CD14-positive monocyte (primary cell): ENCODE results near the gene MYRF. TPM values are rescaled to one million over a fixed set of nuclear protein-coding genes. Genes with fewer than 3 reads are reported as not detected.

Source experiments
- DNase-seq, 3 donors: peaks; one replicate each; pipeline ENCODE4 v3.0.0-alpha.2; 2011 to 2022
- H2AFZ ChIP-seq: 2 replicates; pipeline ENCODE4 v1.6.0; 2012; ENCODE audit warnings: mild to moderate bottlenecking, low read depth, low read length, inconsistent platforms; ENCODE audit not compliant: insufficient read depth, poor library complexity, severe bottlenecking
- H3K27ac ChIP-seq, 2 donors: 1 replicate in 1 of 2; 2 replicates in 1 of 2; pipeline ENCODE4 v1.5.1; 2012 to 2013; ENCODE audit warnings: low read length in 2 of 2, control low read depth in 1 of 2, inconsistent platforms in 1 of 2, low read depth in 1 of 2, mild to moderate bottlenecking in 1 of 2
- H3K27me3 ChIP-seq, 2 donors: one replicate each; pipeline versions ENCODE4 v1.6.0 to v1.6.1; 2011 to 2013; ENCODE audit warnings: low read length in 2 of 2; ENCODE audit not compliant: control insufficient read depth in 2 of 2, insufficient read depth in 2 of 2
- H3K36me3 ChIP-seq, 2 donors: replicated peaks in 1 of 2; 1 replicate in 1 of 2; 2 replicates in 1 of 2; pipeline versions ENCODE4 v1.5.1 to v1.6.1; 2012 to 2013; ENCODE audit warnings: low read length in 2 of 2, control low read depth in 1 of 2, inconsistent platforms in 1 of 2, mild to moderate bottlenecking in 1 of 2; ENCODE audit not compliant: insufficient read depth in 2 of 2, control insufficient read depth in 1 of 2
- H3K4me1 ChIP-seq, 2 donors: 1 replicate in 1 of 2; 2 replicates in 1 of 2; pipeline versions ENCODE4 v1.5.1 to v1.6.1; 2012 to 2013; ENCODE audit warnings: low read length in 2 of 2, control low read depth in 1 of 2, inconsistent platforms in 1 of 2, mild to moderate bottlenecking in 1 of 2, moderate library complexity in 1 of 2; ENCODE audit not compliant: insufficient read depth in 2 of 2, control insufficient read depth in 1 of 2
- H3K4me2 ChIP-seq: replicated peaks from 2 replicates; pipeline ENCODE3; 2012; ENCODE audit warnings: low read length, moderate library complexity, mild to moderate bottlenecking; ENCODE audit not compliant: poor library complexity, severe bottlenecking; ENCODE audit errors: extremely low read depth
- H3K4me3 ChIP-seq, 3 experiments: fragments of 200-600 bp in 1 of 3; sonication (generic) in 1 of 3; replicated peaks in 1 of 3; 1 replicate in 2 of 3; 2 replicates in 1 of 3; pipeline ENCODE4 v1.5.1; 2011 to 2013; ENCODE audit warnings: low read length in 3 of 3, mild to moderate bottlenecking in 3 of 3, control low read depth in 2 of 3, low read depth in 2 of 3, inconsistent platforms in 1 of 3, moderate library complexity in 1 of 3
- H3K79me2 ChIP-seq: 2 replicates; pipeline ENCODE4 v1.6.0; 2012; ENCODE audit warnings: mild to moderate bottlenecking, control low read depth, inconsistent platforms, low read length, moderate library complexity; ENCODE audit not compliant: insufficient read depth
- H3K9ac ChIP-seq: 2 replicates; pipeline ENCODE4 v1.6.0; 2017; ENCODE audit warnings: low read length, mild to moderate bottlenecking; ENCODE audit not compliant: insufficient read depth, poor library complexity, severe bottlenecking
- H3K9me3 ChIP-seq, 2 donors: replicated peaks in 1 of 2; 1 replicate in 1 of 2; 2 replicates in 1 of 2; pipeline versions ENCODE4 v1.5.1 to v1.6.1; 2012 to 2013; ENCODE audit warnings: low read length in 2 of 2, control low read depth in 1 of 2; ENCODE audit not compliant: control insufficient read depth in 1 of 2, insufficient read depth in 1 of 2
- H4K20me1 ChIP-seq: 2 replicates; pipeline ENCODE4 v1.6.0; 2012; ENCODE audit warnings: mild to moderate bottlenecking, low read length, control low read depth, moderate library complexity; ENCODE audit not compliant: insufficient read depth
- H3K27ac Mint-ChIP-seq, 7 donors: one replicate each; pipeline ENCODE4 v1.8.0; 2020; ENCODE audit warnings: mild to moderate bottlenecking in 7 of 7, mixed read lengths in 7 of 7, moderate library complexity in 6 of 7, inconsistent platforms in 2 of 7
- H3K27me3 Mint-ChIP-seq, 3 donors: one replicate each; pipeline ENCODE4 v1.8.0; 2021 to 2022; ENCODE audit warnings: low read depth in 3 of 3, mild to moderate bottlenecking in 3 of 3, mixed read lengths in 3 of 3, moderate library complexity in 3 of 3, inconsistent platforms in 1 of 3
- H3K36me3 Mint-ChIP-seq, 2 donors: one replicate each; pipeline ENCODE4 v1.8.0; 2020; ENCODE audit warnings: mixed read lengths in 2 of 2, inconsistent platforms in 1 of 2, mild to moderate bottlenecking in 1 of 2
- H3K4me1 Mint-ChIP-seq: one replicate; pipeline ENCODE4 v1.8.0; 2020; ENCODE audit warnings: mild to moderate bottlenecking, mixed read lengths
- H3K4me3 Mint-ChIP-seq, 2 donors: one replicate each; pipeline ENCODE4 v1.8.0; 2020; ENCODE audit warnings: mild to moderate bottlenecking in 2 of 2, mixed read lengths in 2 of 2, moderate library complexity in 1 of 2
- H3K9me3 Mint-ChIP-seq, 7 donors: one replicate each; pipeline ENCODE4 v1.8.0; 2020 to 2022; ENCODE audit warnings: mixed read lengths in 7 of 7, mild to moderate bottlenecking in 6 of 7, moderate library complexity in 6 of 7, inconsistent platforms in 2 of 7
- CTCF ChIP-seq: fragments of 200-600 bp; IDR thresholded peaks from one replicate; pipeline ENCODE4 v1.8.0; 2022; ENCODE audit warnings: antibody characterized with exemption, mild to moderate bottlenecking
- WGBS: methylation state at CpG from one replicate; pipeline ENCODE4 v1.1.5; 2013; ENCODE audit warnings: missing lambda C conversion rate; ENCODE audit not compliant: insufficient coverage; 5-methylcytosine and 5-hydroxymethylcytosine counted together
- intact Hi-C, 2 donors: fragments of 100-400 bp; cut with micrococcal nuclease; formaldehyde crosslinking; loops; one replicate each; pipeline versions ENCODE4 v1.15.0 to v1.15.1; 2023
- polyA plus RNA-seq, 3 donors: library from polyadenylated mRNA; depleted of rRNA in 1 of 3; unstranded in 2 of 3; stranded (reverse) in 1 of 3; fragments of 300-500 nt in 2 of 3; fragments of >200 nt in 1 of 3; fragmentation: Illumina TruSeq in 2 of 3; gene quantifications; 1 replicate in 2 of 3; 2 replicates in 1 of 3; pipeline ENCODE4 v1.2.3, GENCODE V29; 2012 to 2021

The MYRF gene
- polyA plus RNA-seq, 3 donors, result 0.18 to 0.19 TPM; not detected in 1

GRCh38 chr11:61779666-61780525 is 27.5 kb downstream of the MYRF start:
- H3K9ac ChIP-seq, result no peak overlapping the region
- Mint-ChIP-seq H3K9me3 (peaks cover 0 to 3% (median 0%) of the 10 kb centered on the region in 7 donors), H3K4me3 (no peak overlapping the region), H3K36me3 (peaks cover 12 to 21% of the 10 kb centered on the region in 2 donors), H3K4me1 (peaks cover 13% of the 10 kb centered on the region), H3K27me3 (peaks cover 17 to 29% (median 20%) of the 10 kb centered on the region in 3 donors), H3K27ac (no peak overlapping the region)
- intact Hi-C loops, result no loop called here
- H3K36me3 ChIP-seq, result peaks cover 3 to 9% of the 10 kb centered on the region in 2 donors
- no peak overlapping the region for H2AFZ ChIP-seq
- H4K20me1 ChIP-seq, result no peaks in the 10 kb centered on the region
- WGBS, result 91% methylated on average over 14 of the region's 14 CpGs
- H3K27ac ChIP-seq, result no peak overlapping the region
- peaks cover 10 to 15% of the 10 kb centered on the region in 2 donors for H3K4me1 ChIP-seq
- H3K79me2 ChIP-seq, result no peaks in the 10 kb centered on the region
- no peak for DNase-seq
- no peak overlapping the region for H3K4me3 ChIP-seq
- peaks cover 0 to 8% of the 10 kb centered on the region in 2 donors for H3K27me3 ChIP-seq
- no peak overlapping the region for H3K4me2 ChIP-seq
- no peaks in the 10 kb centered on the region for H3K9me3 ChIP-seq
- TF ChIP-seq CTCF, result no peak

DNA sequence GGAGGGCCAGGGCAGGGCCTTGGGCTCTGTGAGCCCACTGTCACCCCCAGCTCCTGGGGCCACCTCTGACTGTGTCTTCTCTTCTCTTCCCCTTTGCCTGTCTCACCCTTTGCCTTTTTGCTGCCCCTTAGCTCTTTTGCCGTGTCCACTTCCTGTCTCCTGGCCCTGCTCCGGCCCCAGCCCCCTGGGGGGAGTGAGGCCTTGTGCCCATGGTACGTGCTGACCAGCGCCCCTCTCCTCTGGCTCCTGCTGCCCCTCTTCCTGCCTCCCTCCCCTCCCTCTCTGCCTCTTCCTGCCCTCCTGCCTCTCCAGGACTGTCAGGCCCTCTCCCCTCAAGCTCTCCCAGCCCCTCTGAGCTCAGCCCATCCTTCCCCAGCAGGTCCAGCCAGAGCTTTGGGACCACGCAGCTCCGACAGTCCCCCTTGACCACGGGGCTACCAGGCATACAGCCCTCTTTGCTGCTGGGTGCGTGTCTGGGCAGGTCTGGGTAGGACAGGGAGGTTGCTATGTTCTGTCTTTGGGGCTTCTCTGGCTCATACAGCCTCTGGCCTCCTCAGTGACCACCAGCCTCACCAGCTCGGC is 28.2 kb downstream of the MYRF start:
- Histone ChIP-seq H4K20me1 (no peaks in the 10 kb centered on the region), H3K4me3 (no peak overlapping the region), H3K9ac (no peak overlapping the region), H3K36me3 (peaks cover 6 to 17% of the 10 kb centered on the region in 2 donors), H3K4me1 (peaks cover 10 to 15% of the 10 kb centered on the region in 2 donors), H3K4me2 (no peak overlapping the region), H2AFZ (no peak overlapping the region), H3K27me3 (peaks cover 0 to 8% of the 10 kb centered on the region in 2 donors), H3K9me3 (no peaks in the 10 kb centered on the region), H3K79me2 (no peaks in the 10 kb centered on the region), H3K27ac (no peak overlapping the region)
- TF ChIP-seq CTCF, result no peak
- Mint-ChIP-seq H3K9me3 (peaks cover 0 to 3% (median 0%) of the 10 kb centered on the region in 7 donors), H3K27ac (peak overlapping the region in 2 of 7 donors; percentile 18 to 41), H3K4me3 (no peak overlapping the region), H3K27me3 (peaks cover 14 to 26% (median 18%) of the 10 kb centered on the region in 3 donors), H3K4me1 (peaks cover 13% of the 10 kb centered on the region), H3K36me3 (peaks cover 20 to 29% of the 10 kb centered on the region in 2 donors)
- no peak for DNase-seq
- intact Hi-C loops, result no loop called here
- 93% methylated on average over 8 of the region's 9 CpGs for WGBS
